Activated CD8-positive, alpha-beta T cell treated with anti-CD3 and anti-CD28 coated beads for 36 hours (primary cell): ENCODE results near the gene ASB18. TPM values are rescaled to one million over a fixed set of nuclear protein-coding genes. Genes with fewer than 3 reads are reported as not detected.

Source experiments
- ATAC-seq: fragments of 200-7000 bp; cut with Tn5 transposase; one replicate; pipeline ENCODE4 v1.10.0; 2021; ENCODE audit warnings: mild to moderate bottlenecking, moderate library complexity
- CTCF ChIA-PET: fragments of 350-600 bp; sonication (Branson Sonifier 250); formaldehyde crosslinking; loops from one replicate; lab custom pipeline; 2021; ENCODE audit warnings: antibody characterized with exemption; lab: Charles Lee
- POLR2A ChIA-PET: fragments of 350-600 bp; sonication (Branson Sonifier 250); formaldehyde crosslinking; loops from one replicate; lab custom pipeline; 2021; ENCODE audit warnings: antibody characterized with exemption; lab: Charles Lee
- DNase-seq: peaks from one replicate; pipeline ENCODE4 v3.0.0-alpha.2; 2020
- H3K27ac Mint-ChIP-seq: one replicate; pipeline ENCODE4 v1.8.0; 2021; ENCODE audit warnings: mild to moderate bottlenecking, mixed read lengths
- H3K27me3 Mint-ChIP-seq: one replicate; pipeline ENCODE4 v1.8.0; 2021; ENCODE audit warnings: mixed read lengths
- H3K36me3 Mint-ChIP-seq: one replicate; pipeline ENCODE4 v1.8.0; 2021; ENCODE audit warnings: low read depth, mixed read lengths
- H3K4me1 Mint-ChIP-seq: one replicate; pipeline ENCODE4 v1.8.0; 2021; ENCODE audit warnings: low read depth, mixed read lengths
- H3K4me3 Mint-ChIP-seq: one replicate; pipeline ENCODE4 v1.8.0; 2021; ENCODE audit warnings: mild to moderate bottlenecking, moderate library complexity, mixed read lengths
- H3K9me3 Mint-ChIP-seq: one replicate; pipeline ENCODE4 v1.8.0; 2021; ENCODE audit warnings: mixed read lengths
- intact Hi-C: fragments of 100-400 bp; cut with micrococcal nuclease; formaldehyde crosslinking; loops from one replicate; pipeline ENCODE4 v1.10.0; 2022
- total RNA-seq, 2 experiments: library from RNA; stranded (reverse); gene quantifications; one replicate each; pipeline ENCODE4 v1.2.3, GENCODE V29; 2021
- TF ChIP-seq, protein P1 (sequence below): fragments of 200-600 bp; IDR thresholded peaks from one replicate; pipeline ENCODE4 v1.8.0; 2022; ENCODE audit warnings: antibody characterized with exemption, mild to moderate bottlenecking

The ASB18 gene
- total RNA-seq, 2 experiments from 2014 or later: not detected

DNA sequence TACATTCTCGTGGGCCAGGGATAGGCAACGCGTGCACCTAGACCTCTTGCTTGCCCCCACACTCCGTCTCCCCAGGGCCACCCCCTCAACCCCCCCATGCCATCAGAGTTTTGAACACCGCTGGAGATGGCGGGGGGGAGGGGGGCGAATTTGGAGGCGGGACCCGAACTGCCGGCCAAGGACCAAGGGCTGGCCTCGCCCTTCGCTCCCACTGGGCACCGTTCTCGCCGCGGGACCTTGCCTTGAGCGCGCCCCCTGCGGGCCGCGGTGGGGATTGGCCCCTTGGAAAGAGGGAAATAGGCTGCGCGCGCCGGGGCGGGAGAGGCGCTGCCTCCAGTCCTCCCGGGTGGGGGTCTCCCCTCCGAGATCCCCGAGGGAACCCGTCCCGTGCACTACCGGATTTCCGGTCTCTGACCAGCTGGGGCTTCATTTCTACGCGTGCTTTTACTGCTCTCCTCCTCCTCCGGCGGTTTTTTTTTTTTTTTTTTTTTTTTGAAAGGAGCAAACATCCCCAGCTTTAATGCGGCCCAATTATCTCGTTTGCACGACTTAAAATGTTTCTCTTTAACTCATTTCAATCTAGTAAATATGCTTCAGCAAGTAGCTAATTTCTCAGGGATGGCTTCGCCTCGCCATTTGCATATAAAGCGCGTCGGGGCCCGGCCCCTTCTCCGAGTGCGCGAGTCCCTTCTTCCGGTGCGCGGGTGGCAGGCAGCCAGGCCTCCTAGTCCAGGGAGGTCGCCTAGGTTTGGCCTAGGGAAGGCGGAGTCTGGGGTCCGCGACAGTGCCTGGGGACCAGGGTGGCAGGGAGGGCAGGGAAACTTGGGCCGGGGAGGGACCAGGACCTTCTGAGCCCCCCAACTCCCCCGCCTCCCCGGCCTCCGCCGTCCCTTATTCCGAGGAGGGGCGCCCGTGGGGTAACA lies 86.0 kb downstream of the ASB18 start:
- intact Hi-C loops: no loop called here
- ChIA-PET CTCF (interaction anchor here (0.7 to 5.0 kb wide), 12 partner anchors 9 to 429 kb away, joined by 3 to 49 read pairs (median 6); partner anchors contain the start of gene GBX2), POLR2A (no interaction called here)
- TF ChIP-seq, protein P1, sequence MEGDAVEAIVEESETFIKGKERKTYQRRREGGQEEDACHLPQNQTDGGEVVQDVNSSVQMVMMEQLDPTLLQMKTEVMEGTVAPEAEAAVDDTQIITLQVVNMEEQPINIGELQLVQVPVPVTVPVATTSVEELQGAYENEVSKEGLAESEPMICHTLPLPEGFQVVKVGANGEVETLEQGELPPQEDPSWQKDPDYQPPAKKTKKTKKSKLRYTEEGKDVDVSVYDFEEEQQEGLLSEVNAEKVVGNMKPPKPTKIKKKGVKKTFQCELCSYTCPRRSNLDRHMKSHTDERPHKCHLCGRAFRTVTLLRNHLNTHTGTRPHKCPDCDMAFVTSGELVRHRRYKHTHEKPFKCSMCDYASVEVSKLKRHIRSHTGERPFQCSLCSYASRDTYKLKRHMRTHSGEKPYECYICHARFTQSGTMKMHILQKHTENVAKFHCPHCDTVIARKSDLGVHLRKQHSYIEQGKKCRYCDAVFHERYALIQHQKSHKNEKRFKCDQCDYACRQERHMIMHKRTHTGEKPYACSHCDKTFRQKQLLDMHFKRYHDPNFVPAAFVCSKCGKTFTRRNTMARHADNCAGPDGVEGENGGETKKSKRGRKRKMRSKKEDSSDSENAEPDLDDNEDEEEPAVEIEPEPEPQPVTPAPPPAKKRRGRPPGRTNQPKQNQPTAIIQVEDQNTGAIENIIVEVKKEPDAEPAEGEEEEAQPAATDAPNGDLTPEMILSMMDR: peak; percentile 70
- DNase-seq (peak; percentile 48), ATAC-seq (peak; percentile 54)
- H3K4me1 Mint-ChIP-seq: peaks cover 3% of the 10 kb centered on the region
- no peaks in the 10 kb centered on the region for H3K36me3 Mint-ChIP-seq
- H3K27ac Mint-ChIP-seq: no peak overlapping the region
- peaks cover 64% of the 10 kb centered on the region for H3K27me3 Mint-ChIP-seq
- peak overlapping the region; percentile 41 for H3K4me3 Mint-ChIP-seq
- H3K9me3 Mint-ChIP-seq: peaks cover 1% of the 10 kb centered on the region

GRCh38 chr2:236177604-236177966 lies 86.6 kb downstream of the ASB18 start:
- POLR2A ChIA-PET: no interaction called here
- no peak overlapping the region for H3K4me3 Mint-ChIP-seq
- peaks cover 1% of the 10 kb centered on the region for H3K9me3 Mint-ChIP-seq

DNA sequence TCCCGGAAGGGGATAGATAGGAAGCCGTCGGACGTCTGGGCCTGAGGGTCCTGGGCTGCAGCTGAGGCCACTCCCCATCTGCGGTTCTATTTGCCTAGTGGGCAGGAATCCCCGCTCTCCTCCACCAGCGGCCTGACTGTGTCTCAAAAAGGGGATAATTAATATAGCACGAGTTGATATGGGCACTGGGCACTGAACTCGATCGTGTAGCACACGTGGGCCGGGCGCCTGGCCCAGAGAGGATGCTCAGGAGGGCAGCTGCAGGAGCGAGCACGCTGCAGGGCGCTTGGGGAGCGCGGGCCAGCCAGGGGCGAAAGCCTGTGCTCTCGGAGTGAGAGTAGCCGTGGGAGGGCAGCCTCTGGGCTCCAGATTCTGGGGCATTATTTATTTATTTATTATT lies 87.3 kb downstream of the ASB18 start:
- ChIA-PET CTCF (interaction anchor here (0.6 to 3.1 kb wide), 8 partner anchors 8 to 411 kb away, joined by 3 to 14 read pairs (median 8); partner anchors contain the start of gene GBX2), POLR2A (no interaction called here)
- DNase-seq: no peak
- Mint-ChIP-seq H3K27ac (no peak overlapping the region), H3K4me1 (peaks cover 3% of the 10 kb centered on the region), H3K9me3 (peaks cover 1% of the 10 kb centered on the region), H3K36me3 (no peaks in the 10 kb centered on the region), H3K27me3 (peaks cover 70% of the 10 kb centered on the region), H3K4me3 (no peak overlapping the region)
- TF ChIP-seq, protein P1: no peak
- intact Hi-C loops: no loop called here
- ATAC-seq: no peak

More at GRCh38 chr2:236177604-236177966, 86.6 kb downstream of the ASB18 start:
- CTCF ChIA-PET: interaction anchor here (0.6 to 5.0 kb wide), 11 partner anchors 8 to 412 kb away, joined by 3 to 49 read pairs (median 6); partner anchors contain the start of gene GBX2
- Mint-ChIP-seq H3K27me3 (peaks cover 64% of the 10 kb centered on the region), H3K27ac (no peak overlapping the region), H3K36me3 (no peaks in the 10 kb centered on the region), H3K4me1 (peaks cover 3% of the 10 kb centered on the region)
- TF ChIP-seq, protein P1: no peak
- DNase-seq (peak; percentile 64), ATAC-seq (peak; percentile 70)
- intact Hi-C loops: no loop called here

DNA sequence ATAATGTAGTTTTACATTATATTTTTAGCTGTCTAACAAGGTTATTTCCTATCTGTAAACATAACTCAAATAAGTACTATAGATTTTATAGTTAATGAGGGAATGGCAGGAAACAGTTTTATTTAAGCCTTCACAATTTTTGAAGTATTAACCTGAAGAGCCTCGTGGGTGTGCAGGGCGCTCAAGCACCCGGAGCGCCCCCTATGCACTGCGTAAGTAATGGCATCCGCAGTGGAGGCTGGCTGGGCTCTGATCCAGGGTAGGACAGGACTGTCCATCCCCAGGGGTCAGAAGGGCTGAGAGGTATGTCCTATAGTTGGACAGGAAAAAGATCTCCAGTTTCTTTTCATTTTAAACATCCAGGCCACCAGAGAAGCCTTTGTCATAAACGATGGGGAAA lies 87.8 kb downstream of the ASB18 start:
- intact Hi-C loops: no loop called here
- no peak for ATAC-seq
- CTCF ChIA-PET: interaction anchor here (0.7 to 3.1 kb wide), 8 partner anchors 13 to 410 kb away, joined by 3 to 14 read pairs (median 3); no protein-coding TSS in a partner anchor

More for the DNA sequence above, 87.8 kb downstream of the ASB18 start:
- peak; percentile 33 for DNase-seq
- Mint-ChIP-seq H3K9me3 (peaks cover 1% of the 10 kb centered on the region), H3K27me3 (peaks cover 70% of the 10 kb centered on the region), H3K4me3 (no peak overlapping the region), H3K36me3 (no peaks in the 10 kb centered on the region), H3K4me1 (peaks cover 3% of the 10 kb centered on the region), H3K27ac (no peak overlapping the region)
- POLR2A ChIA-PET: interaction anchor here (0.6 kb wide), 1 partner anchor 11 kb away, joined by 3 read pairs; no protein-coding TSS in a partner anchor
- TF ChIP-seq, protein P1: peak; percentile 74
